Measurements from ENCODE around the gene HOXC5.

Gene HOXC5

GRCh38 chr12:54032627-54033100 lies at the start of gene HOXC5:
TSS of gene HOXC5 (plus strand) at chr12:54033050. CDS start at chr12:54033123, 73 bp downstream.
- no peak for DNase-seq

- DNase-seq: no peak
Measured at GRCh38 chr12:53983568-53983949, 49.3 kb upstream of the HOXC5 start.

- no peak for DNase-seq
Measured at GRCh38 chr12:53983950-53984572, 48.8 kb upstream of the HOXC5 start.

- peak; percentile 2 for DNase-seq
Measured at GRCh38 chr12:53984901-53985691, 47.8 kb upstream of the HOXC5 start, which contains the start of gene HOXC10. TSS of gene HOXC10 (plus strand) at chr12:53985146. CDS start at chr12:53985260, 114 bp downstream.

GRCh38 chr12:53985692-53985993 lies 47.2 kb upstream of the HOXC5 start:
- DNase-seq: no peak

- no peak for DNase-seq
Measured at GRCh38 chr12:53985994-53986685, 46.7 kb upstream of the HOXC5 start.

- no peak for DNase-seq
Measured at GRCh38 chr12:53986686-53987483, 46.0 kb upstream of the HOXC5 start.

- no peak for DNase-seq
Measured at GRCh38 chr12:53987787-53988230, 45.0 kb upstream of the HOXC5 start.

- no peak for DNase-seq
Measured at GRCh38 chr12:53988541-53989226, 44.2 kb upstream of the HOXC5 start.

GRCh38 chr12:53989227-53990113 lies 43.4 kb upstream of the HOXC5 start:
- DNase-seq: peak; percentile 13

- no peak for DNase-seq
Measured at GRCh38 chr12:53990311-53991076, 42.4 kb upstream of the HOXC5 start.

GRCh38 chr12:53991077-53991460 lies 41.8 kb upstream of the HOXC5 start:
- DNase-seq: no peak

GRCh38 chr12:53992377-53992889 lies 40.4 kb upstream of the HOXC5 start:
- DNase-seq: no peak

- DNase-seq: no peak
Measured at GRCh38 chr12:53993162-53994008, 39.5 kb upstream of the HOXC5 start.

GRCh38 chr12:53994009-53994263 lies 38.9 kb upstream of the HOXC5 start:
- DNase-seq: no peak

GRCh38 chr12:53994264-53995001 lies 38.4 kb upstream of the HOXC5 start:
- no peak for DNase-seq

- no peak for DNase-seq
Measured at GRCh38 chr12:53995002-53995377, 37.9 kb upstream of the HOXC5 start.

- DNase-seq: no peak
Measured at GRCh38 chr12:53995378-53996239, 37.2 kb upstream of the HOXC5 start.

Measured in amniotic stem cell (primary cell).